Gastroesophageal sphincter (tissue), 3 donors: Measurements from ENCODE around the gene SRSF9.

Source experiments
- CTCF ChIP-seq, 4 experiments: fragments of 200-600 bp in 2 of 4; fragments of 450-650 bp in 2 of 4; sonication (generic) in 1 of 4; IDR thresholded peaks; one replicate each; pipeline ENCODE4 v1.5.1; 2017 to 2019; ENCODE audit warnings: antibody characterized with exemption in 4 of 4, mild to moderate bottlenecking in 2 of 4, moderate library complexity in 2 of 4
- POLR2A ChIP-seq, 2 donors: fragments of 450-650 bp; IDR thresholded peaks; one replicate each; pipeline ENCODE4 v1.6.1; 2017; ENCODE audit warnings: antibody characterized with exemption in 2 of 2, mild to moderate bottlenecking in 2 of 2, moderate library complexity in 1 of 2
- POLR2AphosphoS5 ChIP-seq: sonication (generic); formaldehyde crosslinking; IDR thresholded peaks from one replicate; pipeline ENCODE4 v1.6.1; 2017; ENCODE audit warnings: antibody characterized with exemption

DNA sequence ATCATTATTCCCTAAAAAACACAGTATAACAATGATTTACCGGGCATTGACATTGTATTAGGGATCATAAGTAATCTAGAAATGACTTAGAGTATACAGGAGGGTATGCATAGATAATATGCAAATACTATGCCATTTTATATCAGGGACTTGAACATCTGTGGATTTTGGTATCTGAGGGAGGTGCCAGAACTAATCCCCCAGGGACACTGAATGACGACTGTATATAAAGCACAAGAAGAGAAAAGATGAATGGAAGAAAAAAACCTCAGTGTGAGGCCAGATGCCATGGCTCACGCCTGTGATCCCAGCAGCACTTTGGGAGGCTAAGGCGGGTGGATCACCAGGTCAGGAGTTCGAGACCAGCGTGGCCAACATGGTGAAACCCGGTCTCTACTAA lies 57.1 kb downstream of the SRSF9 start:
- no peak for TF ChIP-seq CTCF (IDR thresholded peaks at IDR 0.05)
- no peak for TF ChIP-seq POLR2A (IDR thresholded peaks at IDR 0.05)
- no peak for TF ChIP-seq POLR2AphosphoS5
